HG03039 (cell line): ENCODE measurements around the gene BRPF1.

Experiments
- ATAC-seq: cut with Tn5 transposase; IDR thresholded peaks from one replicate; pipeline ENCODE4 v1.9.1; 2021; ENCODE audit warnings: mild to moderate bottlenecking, moderate library complexity; ENCODE audit not compliant: unreplicated experiment

The BRPF1 gene

DNA sequence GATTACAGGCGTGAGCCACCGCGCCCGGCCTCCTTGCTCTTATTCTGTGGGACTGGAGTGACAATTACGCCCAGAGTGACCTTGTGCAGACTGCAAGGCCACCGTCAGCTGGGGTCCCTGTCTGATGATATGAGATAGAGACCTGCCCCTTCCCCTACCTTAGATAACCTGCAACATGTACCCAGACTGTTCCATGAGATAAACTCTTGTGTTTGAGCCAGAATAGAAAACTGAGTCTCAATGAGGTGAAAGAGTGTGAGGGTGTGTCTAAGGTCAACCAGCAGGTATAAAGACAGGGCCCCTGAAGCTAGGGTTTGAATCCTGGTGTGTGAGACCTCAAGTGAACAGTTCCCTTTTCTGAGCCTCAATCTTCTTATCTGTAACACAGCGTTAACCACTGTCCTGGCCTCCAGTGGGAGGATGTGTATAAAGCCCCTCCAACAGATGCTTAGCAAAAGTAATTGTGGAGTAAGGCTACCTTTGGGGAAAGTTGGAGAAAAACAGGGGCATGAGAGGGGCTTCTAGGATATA, 54.7 kb downstream of the BRPF1 start:
- no peak for ATAC-seq

DNA sequence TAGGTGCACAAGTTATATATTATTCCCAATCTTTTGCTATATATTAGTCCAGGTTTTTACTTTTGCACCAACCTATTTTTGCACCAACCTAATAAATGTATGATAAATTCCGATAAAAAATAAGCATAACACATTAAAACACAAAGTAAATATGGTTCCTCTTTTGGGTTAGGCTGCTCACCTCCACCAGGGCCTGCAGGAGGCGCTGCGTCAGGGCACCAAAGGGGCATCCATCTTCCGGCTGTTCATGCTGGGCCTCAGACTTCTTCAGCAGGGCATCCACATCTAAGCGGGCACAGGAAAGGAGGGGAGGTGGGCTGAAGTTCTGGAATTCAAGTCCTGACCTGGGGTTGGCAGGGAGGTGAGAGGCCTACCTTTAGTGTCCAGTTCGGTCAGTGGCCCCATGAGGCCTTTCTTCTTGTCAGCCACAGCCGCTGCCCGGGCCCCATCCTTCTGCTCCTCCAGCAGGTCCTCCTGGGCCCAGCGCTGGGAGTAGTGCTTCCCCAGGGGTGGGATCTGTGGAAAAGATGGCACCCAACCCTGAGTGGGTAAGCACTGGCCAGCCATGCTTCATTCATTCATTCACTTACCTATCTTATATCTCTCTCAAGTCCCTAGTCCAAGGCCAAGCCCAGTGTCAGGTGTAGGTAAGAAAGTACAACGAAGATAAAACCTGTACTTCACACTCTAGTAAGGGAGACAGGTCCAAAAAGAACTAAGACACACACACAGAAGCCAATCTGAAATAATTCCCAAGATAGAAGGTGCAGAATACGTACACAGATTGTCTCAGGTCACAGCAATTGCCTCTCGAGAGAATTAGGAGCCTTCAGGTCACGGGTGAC, 55.5 kb downstream of the BRPF1 start:
- ATAC-seq, result no peak

DNA sequence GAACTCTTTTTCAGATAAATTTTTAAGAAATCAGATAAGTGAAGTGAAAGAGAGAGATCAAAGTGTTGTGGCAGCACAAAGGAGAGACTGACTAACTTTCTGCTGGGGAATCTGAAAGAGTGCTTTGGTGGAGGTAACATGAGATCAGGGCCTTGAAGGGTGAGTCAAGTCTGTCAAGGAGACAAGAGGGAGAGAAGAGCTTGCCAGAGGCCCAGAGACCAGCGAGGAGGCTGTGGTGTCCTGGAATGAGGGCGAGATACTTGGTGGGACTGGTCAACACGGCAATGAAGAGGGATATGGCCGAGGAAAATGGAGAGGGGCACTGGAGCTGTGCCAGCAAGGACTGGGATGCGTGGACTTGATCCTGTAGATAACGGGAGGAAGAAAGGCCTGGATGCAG, 56.2 kb downstream of the BRPF1 start:
- ATAC-seq, result no peak

DNA sequence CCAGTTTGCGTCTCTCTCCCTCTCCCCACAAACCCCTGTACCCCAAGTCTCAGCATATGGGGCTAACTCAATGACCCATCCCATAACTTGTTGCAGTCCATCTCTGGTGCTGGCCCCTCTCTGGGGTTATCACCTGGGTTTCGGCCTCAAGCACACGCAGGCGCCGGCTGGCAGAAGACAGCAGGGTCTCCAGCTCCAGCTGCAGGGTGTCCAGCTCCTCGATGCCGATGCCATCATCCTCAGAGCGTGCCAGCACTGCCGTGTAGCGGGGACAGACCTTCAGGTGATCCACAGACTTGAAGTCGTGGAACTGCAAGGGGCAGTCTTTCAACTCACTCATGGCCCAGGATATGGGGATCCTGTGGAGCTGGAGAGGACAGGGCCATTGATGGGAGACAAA, 59.6 kb downstream of the BRPF1 start:
- ATAC-seq, result no peak

DNA sequence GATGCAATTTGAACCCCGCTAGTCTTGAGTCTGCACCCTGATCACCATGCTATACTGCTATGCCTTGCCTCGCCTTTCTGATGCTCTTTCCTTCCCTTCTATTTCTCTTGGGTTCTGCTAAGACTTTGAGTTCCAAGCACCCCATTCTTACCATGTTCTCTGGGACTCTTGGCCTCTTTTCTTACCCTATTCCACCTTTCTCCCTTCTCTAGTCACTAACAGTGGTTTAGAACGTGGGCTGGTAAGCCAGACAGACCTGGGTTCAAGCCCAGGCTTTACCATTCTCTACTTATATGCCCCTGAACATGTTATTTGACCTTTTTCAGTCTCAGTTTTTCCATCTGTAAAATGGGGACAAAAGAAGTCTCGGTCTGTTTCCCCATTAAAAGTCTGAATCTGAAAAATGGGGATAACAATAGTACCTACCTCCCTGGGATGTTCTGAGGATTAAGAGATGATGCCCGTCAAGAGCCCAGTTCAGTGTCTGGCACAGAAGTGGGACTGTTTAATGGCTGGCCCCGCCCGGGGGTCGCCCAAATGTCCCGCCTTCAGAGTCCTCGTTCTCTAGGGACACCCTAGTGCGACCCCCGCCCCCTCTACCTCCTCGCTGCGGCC, 60.4 kb downstream of the BRPF1 start:
- ATAC-seq, result no peak

DNA sequence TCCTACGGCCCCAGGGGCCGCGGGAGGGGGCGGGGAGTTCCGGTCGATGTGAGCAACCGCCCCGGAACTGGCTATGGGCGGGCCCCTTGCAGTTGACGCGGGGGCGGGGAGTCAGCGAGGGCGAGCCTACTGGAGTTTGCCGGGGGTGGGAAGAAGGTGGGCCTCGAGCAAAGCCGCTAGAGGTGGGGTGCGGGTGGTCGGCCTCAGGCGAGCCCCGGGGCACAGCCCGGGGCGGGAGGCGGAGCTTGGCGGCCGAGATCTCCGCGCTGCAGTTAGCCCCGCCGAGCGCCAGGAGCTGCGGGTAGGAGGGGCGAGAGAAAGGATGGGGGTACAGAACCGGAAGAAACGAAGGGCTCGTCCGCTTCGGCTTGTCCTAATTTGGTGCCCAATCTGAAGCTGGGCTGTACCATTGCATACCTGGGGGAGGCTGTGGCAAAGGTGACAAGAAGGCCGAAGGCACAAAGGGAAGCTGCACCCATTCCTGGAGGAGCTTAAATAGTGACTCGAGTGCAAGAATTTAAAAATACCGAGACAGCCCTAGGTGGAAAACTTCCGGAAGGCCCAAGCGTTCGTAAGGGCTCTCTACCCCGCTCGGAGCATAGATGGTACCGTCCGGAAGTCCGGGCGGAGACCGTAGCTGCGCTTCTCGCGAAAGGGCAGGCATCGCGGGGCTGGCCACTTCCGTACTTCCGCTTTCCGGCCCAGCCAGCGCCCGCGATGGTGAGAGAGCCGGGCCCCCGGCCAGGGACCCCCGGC, 61.0 kb downstream of the BRPF1 start, which contains the start of the genes ARPC4 and TADA3:
ARPC4 (plus strand) TSS at position 678 of the 756 bp plus-strand sequence; CDS start at position 718, 40 bp downstream.
TADA3 (minus strand) TSS at position 69 of the 756 bp plus-strand sequence. CDS start 1,007 bp downstream, outside the sequence.
- peak; percentile 77 for ATAC-seq

DNA sequence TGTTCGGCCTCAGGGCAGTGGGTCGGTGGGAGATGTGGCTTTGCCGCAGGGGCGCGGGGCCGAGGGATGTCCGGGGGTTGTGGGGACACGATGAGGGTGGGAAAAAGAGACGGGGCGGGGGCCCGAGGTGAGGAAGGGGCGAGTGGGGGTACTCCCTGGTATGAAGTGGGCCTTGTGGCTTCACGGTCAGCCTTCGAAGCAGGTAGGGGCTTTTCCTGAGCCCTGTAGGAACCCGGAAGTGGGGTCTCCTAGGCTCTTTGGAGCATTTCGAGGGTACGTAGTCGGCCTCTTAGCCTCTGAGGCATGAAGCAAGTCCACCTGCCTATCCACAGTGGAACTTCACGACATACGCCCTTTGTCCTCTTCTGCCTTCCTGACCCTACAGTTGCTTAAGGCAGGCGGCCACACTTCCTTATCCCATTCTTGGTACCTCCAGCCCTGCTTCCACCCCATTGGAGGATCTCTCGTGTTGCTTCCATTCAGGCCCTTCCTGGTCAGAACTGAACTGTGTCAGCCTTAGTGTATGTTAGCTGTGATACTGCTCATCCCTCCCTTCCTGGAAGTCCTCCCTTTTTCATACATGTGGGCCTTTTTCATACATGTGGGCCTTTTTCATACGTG, 61.7 kb downstream of the BRPF1 start:
- ATAC-seq, result no peak

DNA sequence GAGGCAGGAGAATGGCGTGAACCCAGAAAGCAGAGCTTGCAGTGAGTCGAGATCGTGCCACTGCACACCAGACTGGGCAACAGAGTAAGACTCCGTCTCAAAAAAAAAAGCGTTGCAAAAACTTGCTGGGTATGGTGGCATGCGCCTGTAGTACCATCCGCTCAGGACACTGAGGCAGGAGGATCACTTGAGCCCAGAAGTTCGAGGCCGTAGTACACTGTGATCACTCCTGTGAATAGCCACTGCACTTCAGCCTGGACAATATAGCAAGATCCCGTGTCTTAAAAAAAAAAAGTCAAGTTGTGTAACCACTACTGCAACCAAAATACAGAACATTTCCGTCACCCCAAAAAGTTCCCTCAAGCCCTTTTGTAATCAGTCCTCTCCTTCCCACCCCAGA, 62.9 kb downstream of the BRPF1 start:
- ATAC-seq, result no peak

DNA sequence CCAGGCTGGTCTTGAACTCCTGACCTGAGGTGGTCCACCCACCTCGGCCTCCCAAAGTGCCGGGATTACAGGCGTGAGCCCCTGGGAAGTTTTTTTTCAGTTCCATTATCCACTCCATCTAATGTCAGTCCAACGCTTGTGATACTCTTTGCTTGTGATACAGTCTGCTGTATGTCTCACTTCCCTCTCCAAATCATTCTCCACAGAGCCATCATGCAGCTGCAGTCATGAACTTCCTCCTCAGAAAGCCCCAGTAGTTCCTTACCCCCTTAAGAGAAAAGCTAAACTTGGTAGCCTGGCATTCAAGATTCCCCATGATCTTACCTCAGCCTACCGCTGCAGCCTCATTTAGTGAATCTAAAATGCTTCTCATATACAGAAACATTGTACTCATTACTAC, 63.7 kb downstream of the BRPF1 start:
- no peak for ATAC-seq

DNA sequence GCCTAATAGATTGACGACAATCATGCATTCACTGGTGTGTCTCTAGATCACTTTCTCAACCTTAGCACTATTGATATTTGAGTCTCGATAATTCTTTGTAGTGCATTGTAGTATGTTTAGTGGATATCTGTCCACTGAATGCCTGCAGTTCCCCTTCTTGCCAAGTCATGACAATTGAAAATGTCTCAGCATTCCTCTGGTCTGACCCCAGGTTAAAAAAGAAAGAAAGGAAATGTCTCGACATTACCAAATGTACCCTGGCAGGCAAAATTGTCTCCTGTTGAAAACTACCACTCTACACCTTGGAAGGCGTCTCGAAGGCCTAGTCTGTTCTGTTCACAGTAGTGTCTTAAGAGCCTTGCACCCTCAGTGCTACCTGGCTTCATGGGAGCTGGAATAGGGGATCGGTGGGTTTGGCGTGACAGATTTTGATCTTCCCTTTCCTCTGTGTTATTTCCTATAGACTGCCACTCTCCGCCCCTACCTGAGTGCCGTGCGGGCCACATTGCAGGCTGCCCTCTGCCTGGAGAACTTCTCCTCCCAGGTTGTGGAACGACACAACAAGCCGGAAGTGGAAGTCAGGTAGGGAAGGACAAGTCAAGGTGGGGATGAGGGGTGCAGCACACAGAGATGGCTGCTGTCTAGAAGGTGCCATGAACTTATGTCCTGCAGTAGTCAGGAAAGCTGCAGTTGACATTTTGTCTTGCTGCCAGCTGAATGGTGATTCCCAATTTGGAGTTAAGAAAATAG, 65.8 kb downstream of the BRPF1 start:
- no peak for ATAC-seq
